ENCODE measurements around the gene EYA3. TPM values are rescaled to one million over a fixed set of nuclear protein-coding genes. Genes with fewer than 3 reads are reported as not detected.

EYA3 gene
- total and polyA plus RNA-seq, 10 of the 15 experiments (the other 5 are each of a cell fraction or from before 2014, with no cell fraction given): 13.0 to 46.6 (median 23.4) TPM

- no peak for TF ChIP-seq E4F1 (IDR thresholded peaks at IDR 0.05; ENCODE audit: borderline replicate concordance, partially characterized antibody)
- 0 out of 2 replicates have a peak, but pooled peaks have one; percentile 52 for TF ChIP-seq CBFB (IDR thresholded peaks at IDR 0.05; ENCODE audit: low read depth)
- peak; percentile 84 to 85 for TF ChIP-seq IKZF2 (IDR thresholded peaks at IDR 0.05)
- TF ChIP-seq IRF4 (IDR thresholded peaks at IDR 0.05; ENCODE audit: low read depth, low read length): peak; percentile 63; the same call in 1 of the 2 replicates
- no peak for TF ChIP-seq NKRF (conservative IDR thresholded peaks at IDR 0.05)
- TF ChIP-seq PKNOX1 (IDR thresholded peaks at IDR 0.05): no peak
- TF ChIP-seq CHD1 (IDR thresholded peaks at IDR 0.05; ENCODE audit: low read depth, low read length): no peak
- TF ChIP-seq SRF (IDR thresholded peaks at IDR 0.05; ENCODE audit: low read depth in 2 of 2, low read length in 2 of 2): no peak
- TF ChIP-seq ELK1 (IDR thresholded peaks at IDR 0.05; ENCODE audit: low read depth, low read length): no peak
- TF ChIP-seq CEBPB (IDR thresholded peaks at IDR 0.05; ENCODE audit: borderline replicate concordance in 1 of 2, low read depth in 2 of 2, low read length in 2 of 2): no peak; a peak in 1 of 4 replicates
- TF ChIP-seq SMAD1 (IDR thresholded peaks at IDR 0.05; ENCODE audit: low read depth, partially characterized antibody): no peak
- TF ChIP-seq CHD4 (IDR thresholded peaks at IDR 0.05): no peak
- no peak for TF ChIP-seq ZNF217 (IDR thresholded peaks at IDR 0.05)
- TF ChIP-seq ESRRA (IDR thresholded peaks at IDR 0.05; ENCODE audit: low read length): no peak
- TF ChIP-seq FOXK2 (IDR thresholded peaks at IDR 0.05): no peak
- no peak for TF ChIP-seq CREB1 (IDR thresholded peaks at IDR 0.05; ENCODE audit: low read depth)
- no peak for TF ChIP-seq E2F4 (IDR thresholded peaks at IDR 0.05; ENCODE audit: low read depth, low read length)
- TF ChIP-seq ZNF592 (IDR thresholded peaks at IDR 0.05): no peak
Measured at GRCh38 chr1:28127617-28128257, 39.3 kb upstream of the EYA3 start (continued).
